Epithelial cell of prostate (primary cell): ENCODE data around the gene FES.

ENCODE experiments used
- DNase-seq: peaks from one replicate; pipeline ENCODE4 v3.0.0-alpha.2; 2011; ENCODE audit warnings: low read depth, low spot score
- H3K27ac ChIP-seq: fragments of 450-650 bp; 2 replicates; pipeline ENCODE4 v1.5.1; 2017; ENCODE audit warnings: mild to moderate bottlenecking

The FES gene

GRCh38 chr15:90860450-90860849 is 23.9 kb upstream of the FES start:
- DNase-seq: no peak
- H3K27ac ChIP-seq: peak overlapping the region; percentile 58

- peak overlapping the region; percentile 58 for H3K27ac ChIP-seq
- peak; percentile 78 for DNase-seq
Measured at GRCh38 chr15:90860942-90861675, 23.2 kb upstream of the FES start.

DNA sequence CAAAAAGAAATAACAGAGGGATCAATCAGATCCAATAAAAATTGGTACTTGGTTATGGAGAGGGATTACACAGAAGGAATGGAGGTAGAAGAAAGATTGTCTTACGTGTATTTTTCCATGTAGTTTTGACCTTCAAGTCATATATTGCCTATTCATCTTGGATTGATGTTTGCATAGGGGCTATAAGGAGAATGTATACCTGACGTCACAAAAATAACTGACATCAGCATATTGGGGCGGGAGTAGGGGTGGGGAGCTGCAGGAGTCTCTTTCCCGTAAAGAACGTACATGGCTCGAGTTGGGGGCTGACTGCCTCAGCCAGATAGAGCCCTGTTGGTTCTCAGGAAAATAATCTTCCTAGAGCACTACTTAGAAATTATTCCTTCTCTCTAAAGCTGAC is 21.8 kb upstream of the FES start:
- no peak for DNase-seq
- H3K27ac ChIP-seq: peak overlapping the region; percentile 84

GRCh38 chr15:90862964-90863778 is 21.1 kb upstream of the FES start:
- peak overlapping the region; percentile 84 for H3K27ac ChIP-seq
- DNase-seq: peak; percentile 78

DNA sequence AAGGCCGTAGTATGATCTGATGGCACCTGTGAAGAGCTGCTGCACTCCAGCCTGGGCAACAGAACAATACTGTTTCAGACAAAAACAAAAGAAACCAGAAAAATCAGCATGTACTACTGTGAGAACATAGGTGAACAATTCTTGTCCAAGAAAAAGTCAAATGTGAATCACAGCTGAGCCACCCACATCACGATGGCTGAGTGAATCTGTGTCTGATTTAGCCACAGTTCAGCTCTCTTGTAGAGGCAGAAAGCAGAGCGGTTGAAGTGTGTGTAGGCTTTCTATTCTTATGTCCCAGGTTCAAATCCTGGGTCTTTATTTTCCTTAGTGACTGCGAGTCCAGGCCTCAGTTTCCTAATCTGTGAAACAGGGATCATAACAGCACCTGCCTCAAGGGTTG is 20.3 kb upstream of the FES start:
- DNase-seq: no peak
- peak overlapping the region; percentile 84 for H3K27ac ChIP-seq

GRCh38 chr15:90864507-90864906 is 19.8 kb upstream of the FES start:
- H3K27ac ChIP-seq: peak overlapping the region; percentile 84
- no peak for DNase-seq

- no peak overlapping the region for H3K27ac ChIP-seq
- DNase-seq: no peak
Measured at GRCh38 chr15:90865702-90866101, 18.6 kb upstream of the FES start.

- H3K27ac ChIP-seq: no peak overlapping the region
Measured at GRCh38 chr15:90866161-90866715, 18.1 kb upstream of the FES start.

GRCh38 chr15:90866800-90867199 is 17.5 kb upstream of the FES start:
- no peak for DNase-seq
- no peak overlapping the region for H3K27ac ChIP-seq

More at GRCh38 chr15:90866161-90866715, 18.1 kb upstream of the FES start:
- no peak for DNase-seq

DNA sequence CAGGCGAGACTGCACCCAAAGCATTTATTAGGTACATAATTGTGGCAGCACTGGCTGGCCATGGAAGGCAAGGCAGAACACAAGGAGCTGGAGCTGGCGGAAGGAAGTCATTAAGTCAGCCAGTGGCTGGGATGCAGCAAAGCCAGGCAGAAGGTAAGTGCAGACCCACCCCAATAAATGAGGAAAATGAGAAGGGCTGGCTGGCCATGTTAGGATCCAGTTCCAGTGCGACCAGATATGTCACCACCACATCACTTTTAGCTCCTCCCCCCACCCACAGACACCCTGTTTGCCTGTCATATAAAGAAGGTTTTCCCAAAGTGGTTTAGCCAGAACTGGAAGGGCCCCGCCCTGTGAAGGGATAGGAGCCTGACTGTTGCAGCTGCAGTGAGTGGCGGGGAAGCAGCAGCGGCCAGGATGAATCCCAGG is 16.0 kb upstream of the FES start, which contains the start of gene FURIN:
FURIN (plus strand) TSS at position 328 of the 429 bp plus-strand sequence. CDS start 7,153 bp downstream, outside the sequence.
- H3K27ac ChIP-seq: peak within 1 kb of the TSS; percentile 89
- no peak for DNase-seq

GRCh38 chr15:90869140-90869541 is 15.2 kb upstream of the FES start:
- peak overlapping the region; percentile 89 for H3K27ac ChIP-seq
- no peak for DNase-seq

DNA sequence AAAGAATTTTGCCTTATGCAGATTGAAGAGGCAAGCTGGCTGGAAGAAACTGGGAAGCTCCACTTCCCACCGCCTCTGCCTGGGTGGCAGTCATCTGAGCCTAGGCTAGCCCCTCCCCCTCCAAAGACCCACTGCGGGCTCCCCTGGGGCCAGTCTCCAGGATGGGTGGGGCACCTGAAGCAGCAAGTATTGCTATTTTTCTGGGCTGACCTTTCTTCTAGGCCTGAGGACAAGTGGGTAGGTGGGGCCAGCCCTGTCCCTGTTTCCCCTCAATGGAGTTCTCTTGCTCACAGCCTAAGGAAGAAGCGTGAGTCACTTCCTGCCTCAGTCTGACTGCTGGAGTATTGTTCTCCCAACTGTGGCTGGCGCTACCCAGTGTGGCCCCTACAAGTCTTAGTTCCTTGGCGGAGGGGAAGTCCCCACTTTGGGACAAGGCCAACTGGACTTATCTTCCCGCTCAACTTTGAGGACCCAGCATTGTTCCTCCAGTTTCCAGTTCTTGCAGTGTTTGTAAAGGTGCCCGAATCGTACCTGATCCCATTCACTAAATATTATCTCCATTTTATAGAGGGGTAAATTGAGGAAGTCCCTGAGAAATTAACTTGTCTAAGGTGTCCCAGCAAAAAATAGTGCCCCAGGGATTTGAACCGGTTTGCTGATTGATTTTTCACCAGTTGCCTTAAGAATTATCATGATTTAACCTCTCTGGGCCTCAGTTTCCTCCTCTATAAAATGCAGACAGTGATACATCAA is 14.5 kb upstream of the FES start:
- peak; percentile 46 for DNase-seq
- peak overlapping the region; percentile 89 for H3K27ac ChIP-seq

GRCh38 chr15:90870354-90871138 is 13.8 kb upstream of the FES start:
- no peak for DNase-seq

GRCh38 chr15:90871139-90871715 is 13.1 kb upstream of the FES start:
- no peak for DNase-seq
- peak overlapping the region; percentile 89 for H3K27ac ChIP-seq

More at GRCh38 chr15:90870354-90871138, 13.8 kb upstream of the FES start:
- H3K27ac ChIP-seq: peak overlapping the region; percentile 89

- H3K27ac ChIP-seq: peak overlapping the region; percentile 89
- DNase-seq: no peak
Measured at GRCh38 chr15:90871716-90872485, 12.4 kb upstream of the FES start.

GRCh38 chr15:90872486-90873184 is 11.7 kb upstream of the FES start:
- DNase-seq: no peak

DNA sequence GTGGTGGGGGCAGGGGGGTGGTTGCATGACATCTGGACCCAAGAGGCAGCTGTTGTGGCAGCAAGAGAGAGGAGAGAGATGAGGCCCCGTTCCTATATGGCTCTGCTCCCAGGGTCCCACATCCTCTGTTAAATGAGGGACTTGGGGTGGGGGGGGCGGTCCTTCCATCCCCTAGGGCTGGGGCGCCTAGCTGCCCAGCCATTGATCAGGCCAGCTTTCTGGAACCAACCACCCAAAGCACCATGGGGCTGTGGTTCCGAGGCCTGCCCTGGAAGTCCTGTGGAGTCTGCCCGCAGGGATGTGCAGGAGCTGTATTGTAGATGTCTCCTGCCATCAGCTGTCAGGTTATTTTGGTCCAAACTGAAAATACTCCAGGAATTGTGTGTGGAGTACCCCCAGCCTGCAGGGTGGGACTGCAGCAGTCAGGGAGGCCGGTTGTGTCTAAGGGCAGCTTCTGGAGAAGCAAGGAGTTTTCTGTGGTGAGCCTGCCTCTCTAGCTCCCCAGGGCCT is 10.8 kb upstream of the FES start:
- H3K27ac ChIP-seq: peak overlapping the region; percentile 89
- no peak for DNase-seq

More at GRCh38 chr15:90872486-90873184, 11.7 kb upstream of the FES start:
- H3K27ac ChIP-seq: peak overlapping the region; percentile 89
